Stimulated activated naive CD8-positive, alpha-beta T cell treated with anti-CD3 and anti-CD28 coated beads, Interleukin-15, amount 100 ng/mL, for 72 hours (primary cell): ENCODE measurements around the gene PLCH1.
"Not testable (repeated sequence)": the region's sequence is repeated elsewhere in the genome, so short reads cannot be mapped to it uniquely, and the experiment has no call there.

ENCODE experiments used
- ATAC-seq: fragments of 150-1000 bp; cut with Tn5 transposase; 2 replicates; pipeline ENCODE4 v1.10.0; 2021; ENCODE audit warnings: mild to moderate bottlenecking, moderate library complexity
- DNase-seq, 2 donors: peaks; one replicate each; pipeline ENCODE4 v3.0.0; 2021 to 2022
- H3K27ac Mint-ChIP-seq, 2 donors: one replicate each; pipeline ENCODE4 v1.8.0; 2022; ENCODE audit warnings: mild to moderate bottlenecking in 2 of 2, mixed read lengths in 2 of 2, moderate library complexity in 2 of 2
- H3K27me3 Mint-ChIP-seq: one replicate; pipeline ENCODE4 v1.8.0; 2022; ENCODE audit warnings: mixed read lengths
- H3K4me1 Mint-ChIP-seq: one replicate; pipeline ENCODE4 v1.8.0; 2022; ENCODE audit warnings: mild to moderate bottlenecking, mixed read lengths
- H3K4me3 Mint-ChIP-seq, 2 donors: one replicate each; pipeline ENCODE4 v1.8.0; 2022; ENCODE audit warnings: mild to moderate bottlenecking in 2 of 2, mixed read lengths in 2 of 2, moderate library complexity in 1 of 2
- H3K9me3 Mint-ChIP-seq, 2 donors: one replicate each; pipeline ENCODE4 v1.8.0; 2022; ENCODE audit warnings: mixed read lengths in 2 of 2

The PLCH1 gene

DNA sequence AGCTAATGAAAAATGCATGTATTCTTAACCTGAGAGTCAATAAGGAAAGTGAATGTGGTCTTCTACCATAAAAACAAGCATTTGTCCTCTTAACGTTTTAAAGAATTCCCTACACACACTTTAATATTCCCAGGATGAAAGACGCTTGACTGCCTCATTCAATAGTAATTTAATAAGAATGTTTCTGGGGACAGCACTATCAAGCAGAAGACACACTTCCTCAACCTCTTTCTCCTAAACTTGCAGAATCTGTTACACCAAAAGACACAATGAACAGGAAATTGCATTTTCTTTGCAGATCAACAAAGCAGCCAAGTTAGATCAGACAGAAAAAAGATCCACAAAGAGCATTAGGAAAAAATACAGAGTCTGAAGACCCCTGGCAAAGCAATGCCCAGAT is 97.7 kb downstream of the PLCH1 start:
- Mint-ChIP-seq H3K9me3 (no peaks in the 10 kb centered on the region), H3K4me1 (no peaks in the 10 kb centered on the region), H3K27me3 (no peaks in the 10 kb centered on the region), H3K4me3 (no peak overlapping the region), H3K27ac (no peak overlapping the region)
- DNase-seq (no peak), ATAC-seq (no peak)

DNA sequence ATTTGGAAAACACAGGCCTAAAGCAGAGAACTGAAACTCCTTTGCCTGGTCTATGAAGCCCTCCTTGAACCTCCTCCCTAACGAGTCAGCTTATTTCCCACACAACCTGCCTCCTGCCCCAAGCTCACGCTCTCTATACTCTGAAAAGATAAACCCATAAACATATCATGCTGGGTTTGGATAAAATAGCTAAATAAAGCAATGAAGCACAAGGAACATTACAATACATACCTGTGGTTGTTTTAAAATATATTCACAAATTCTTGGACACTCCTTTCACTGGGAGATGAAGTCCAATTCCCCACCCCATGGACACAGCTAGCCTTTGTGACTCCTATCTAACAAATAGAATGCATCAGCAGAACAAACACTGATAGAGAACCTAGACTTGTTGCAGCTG is 98.2 kb downstream of the PLCH1 start:
- no peaks in the 10 kb centered on the region for H3K27me3 Mint-ChIP-seq

DNA sequence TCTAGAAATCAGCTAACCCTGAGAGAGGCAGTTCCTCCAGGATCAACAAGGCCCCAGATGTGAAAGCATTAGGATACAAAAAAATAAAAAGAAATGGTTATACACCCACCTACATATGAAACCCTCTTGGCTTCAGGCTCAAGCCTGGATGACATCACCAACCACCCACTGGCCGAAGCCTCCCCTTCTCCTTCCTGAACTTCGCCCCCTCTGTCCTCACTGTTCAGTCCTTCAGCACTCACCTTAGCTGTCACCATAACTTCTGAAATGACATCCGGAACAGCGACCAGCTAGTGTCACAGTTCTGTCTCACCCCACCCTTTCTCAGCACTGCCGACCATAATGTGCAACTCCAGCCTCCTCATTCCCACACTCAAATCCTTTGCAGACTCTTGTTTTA is 98.7 kb downstream of the PLCH1 start:
- DNase-seq (no peak), ATAC-seq (no peak)
- Mint-ChIP-seq H3K27me3 (no peaks in the 10 kb centered on the region), H3K4me1 (no peaks in the 10 kb centered on the region), H3K4me3 (no peak overlapping the region), H3K9me3 (no peaks in the 10 kb centered on the region), H3K27ac (no peak overlapping the region)

More for the DNA sequence above, 98.2 kb downstream of the PLCH1 start:
- no peaks in the 10 kb centered on the region for H3K9me3 Mint-ChIP-seq
- H3K4me3 Mint-ChIP-seq = no peak overlapping the region
- H3K27ac Mint-ChIP-seq = no peak overlapping the region
- DNase-seq (no peak), ATAC-seq (no peak)
- no peaks in the 10 kb centered on the region for H3K4me1 Mint-ChIP-seq

DNA sequence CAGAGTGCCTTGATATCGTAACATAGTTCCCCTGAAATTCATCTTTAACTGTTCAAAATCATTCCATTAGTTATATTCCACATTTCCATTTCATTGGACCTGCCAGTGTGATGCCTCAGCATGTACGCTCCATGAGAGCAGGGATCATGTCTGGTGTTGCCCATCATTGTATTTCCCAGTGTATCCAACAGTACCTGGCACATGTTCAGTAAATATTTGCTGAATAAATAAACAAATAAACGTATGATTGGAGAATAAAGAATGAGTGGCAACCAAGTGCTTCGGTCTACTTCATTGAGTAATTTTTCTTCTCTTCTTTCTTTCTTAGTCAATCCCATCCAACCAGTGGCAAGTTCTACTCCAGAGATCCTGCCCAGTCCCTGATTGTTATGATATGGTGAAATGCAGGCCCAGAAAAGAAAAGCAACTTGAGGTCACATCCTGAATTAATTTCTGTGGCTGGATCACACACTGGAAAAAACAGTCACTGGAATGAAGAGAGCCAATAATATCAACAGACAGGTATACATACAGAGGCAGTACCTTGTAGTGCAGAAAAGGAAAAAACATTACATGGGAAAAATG is 101.2 kb downstream of the PLCH1 start:
- Mint-ChIP-seq H3K27me3 (no peaks in the 10 kb centered on the region), H3K4me1 (no peaks in the 10 kb centered on the region), H3K9me3 (no peaks in the 10 kb centered on the region), H3K27ac (no peak overlapping the region), H3K4me3 (no peak overlapping the region)
- no peak for ATAC-seq
- DNase-seq = no peak

DNA sequence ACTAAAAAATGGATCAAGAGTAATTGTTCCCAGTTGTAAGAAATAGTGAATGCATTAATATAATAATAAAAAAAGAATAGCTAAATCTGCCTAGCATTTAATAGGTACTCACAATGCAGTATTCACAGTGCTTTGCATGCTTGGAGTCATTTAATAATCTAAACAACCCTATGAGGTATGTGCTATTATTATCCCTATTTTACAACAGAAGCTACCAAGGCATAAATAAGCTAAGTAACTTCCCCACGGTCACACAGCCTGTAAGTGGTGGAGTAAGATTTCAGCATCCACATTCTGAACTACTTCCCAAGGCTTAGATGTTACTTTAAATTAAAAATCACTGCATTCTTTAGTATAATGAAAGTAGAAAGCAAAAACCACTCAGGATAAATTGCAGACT is 102.9 kb downstream of the PLCH1 start:
- Mint-ChIP-seq H3K27ac (no peak overlapping the region), H3K27me3 (no peaks in the 10 kb centered on the region), H3K4me1 (no peaks in the 10 kb centered on the region), H3K9me3 (no peaks in the 10 kb centered on the region), H3K4me3 (no peak overlapping the region)
- DNase-seq (no peak), ATAC-seq (no peak)

DNA sequence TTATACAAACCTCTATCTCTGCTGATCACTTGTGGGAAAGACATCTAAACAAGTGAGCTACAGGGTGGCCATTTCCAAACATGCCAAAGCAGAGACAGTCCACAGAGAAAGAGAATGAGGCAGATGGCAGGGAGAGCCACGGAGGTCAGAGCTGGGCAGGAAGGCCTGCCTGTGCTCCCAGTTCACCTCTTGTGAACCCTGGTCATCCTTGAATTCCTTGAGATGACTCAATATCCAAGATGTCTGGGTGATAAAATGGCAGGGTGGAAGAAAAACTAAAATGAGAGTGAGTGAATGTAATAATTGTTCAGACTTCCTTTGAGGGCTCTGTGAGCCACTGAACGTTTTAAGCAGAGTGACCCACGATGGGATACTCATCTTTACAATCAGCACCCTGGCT is 104.8 kb downstream of the PLCH1 start:
- no peak for DNase-seq
- no peaks in the 10 kb centered on the region for H3K9me3 Mint-ChIP-seq
- no peak for ATAC-seq
- H3K4me3 Mint-ChIP-seq = no peak overlapping the region
- H3K27me3 Mint-ChIP-seq = no peaks in the 10 kb centered on the region
- H3K4me1 Mint-ChIP-seq = no peaks in the 10 kb centered on the region
- no peak overlapping the region for H3K27ac Mint-ChIP-seq

DNA sequence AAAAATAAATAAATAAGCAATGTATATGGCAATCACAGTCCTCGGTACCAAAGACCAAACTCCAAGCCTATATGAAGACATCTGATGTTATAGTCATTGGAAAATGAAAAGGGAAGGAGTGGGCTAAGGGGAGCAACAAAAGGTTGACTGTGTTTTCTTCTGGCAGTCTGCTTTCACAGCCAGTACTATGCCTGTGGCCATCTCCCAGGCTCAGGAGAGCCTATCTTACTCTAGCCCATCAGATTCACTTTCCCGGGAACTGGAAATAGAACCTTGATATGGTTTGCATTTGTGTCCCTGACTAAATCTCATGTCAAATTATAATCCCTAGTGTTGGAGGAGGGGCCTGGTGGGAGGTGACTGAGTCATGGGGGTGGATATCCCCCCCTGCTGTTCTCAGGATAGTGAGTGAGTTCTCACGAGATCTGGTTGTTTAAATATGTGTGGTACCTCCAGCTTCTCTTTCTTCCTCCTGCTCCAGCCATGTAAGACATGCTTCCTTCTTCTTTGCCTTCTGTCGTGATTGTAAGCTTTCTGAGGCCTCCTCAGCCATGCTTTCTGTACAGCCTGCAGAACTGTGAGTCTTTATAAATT is 105.3 kb downstream of the PLCH1 start:
- H3K27me3 Mint-ChIP-seq = no peaks in the 10 kb centered on the region
- ATAC-seq (no peak), DNase-seq (no peak)
- H3K4me1 Mint-ChIP-seq = no peaks in the 10 kb centered on the region
- H3K27ac Mint-ChIP-seq = no peak overlapping the region
- H3K9me3 Mint-ChIP-seq = no peaks in the 10 kb centered on the region
- no peak overlapping the region for H3K4me3 Mint-ChIP-seq

DNA sequence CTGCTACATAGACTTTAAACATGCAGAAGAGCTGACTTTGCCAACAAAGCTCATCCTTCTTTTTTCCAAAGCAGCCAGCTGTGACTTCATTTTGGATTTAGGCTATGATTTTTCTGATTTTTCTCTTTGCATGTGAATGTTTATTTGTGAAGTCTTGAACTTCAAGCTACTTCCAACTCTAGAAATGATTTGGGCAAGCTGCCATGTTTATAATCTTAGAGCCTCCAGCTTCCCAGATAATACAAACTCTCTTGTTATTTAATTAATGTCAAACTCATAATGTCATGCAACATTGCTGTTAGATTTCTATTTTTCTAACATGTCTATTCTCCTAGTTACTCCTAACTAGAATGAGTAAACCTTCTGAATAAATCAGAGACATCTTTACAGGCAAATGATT is 106.4 kb downstream of the PLCH1 start:
- not testable (repeated sequence) for H3K27me3 Mint-ChIP-seq, DNase-seq, H3K9me3 Mint-ChIP-seq, H3K4me1 Mint-ChIP-seq, ATAC-seq, H3K27ac Mint-ChIP-seq, H3K4me3 Mint-ChIP-seq

DNA sequence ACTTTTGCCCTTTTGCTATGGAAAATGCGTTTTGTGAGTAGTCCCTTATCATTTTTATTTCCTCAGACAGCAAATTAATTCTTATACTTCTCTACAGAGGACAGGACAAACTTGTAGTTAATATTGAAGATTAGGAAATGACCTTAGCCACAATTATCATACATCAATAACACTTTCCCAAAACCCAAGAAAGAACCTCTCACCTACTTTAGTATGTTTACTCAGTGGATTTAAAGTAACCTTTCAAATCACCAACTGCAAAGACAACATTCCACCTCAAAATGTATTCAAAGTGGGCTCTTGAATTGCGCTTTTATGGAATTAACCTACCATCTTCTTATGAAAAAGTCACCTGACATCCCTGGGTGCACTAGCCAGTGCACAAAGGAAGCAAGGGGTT is 107.3 kb downstream of the PLCH1 start:
- Mint-ChIP-seq H3K27ac (no peak overlapping the region), H3K27me3 (no peaks in the 10 kb centered on the region), H3K9me3 (no peaks in the 10 kb centered on the region), H3K4me3 (no peak overlapping the region), H3K4me1 (no peaks in the 10 kb centered on the region)
- DNase-seq (no peak), ATAC-seq (no peak)

DNA sequence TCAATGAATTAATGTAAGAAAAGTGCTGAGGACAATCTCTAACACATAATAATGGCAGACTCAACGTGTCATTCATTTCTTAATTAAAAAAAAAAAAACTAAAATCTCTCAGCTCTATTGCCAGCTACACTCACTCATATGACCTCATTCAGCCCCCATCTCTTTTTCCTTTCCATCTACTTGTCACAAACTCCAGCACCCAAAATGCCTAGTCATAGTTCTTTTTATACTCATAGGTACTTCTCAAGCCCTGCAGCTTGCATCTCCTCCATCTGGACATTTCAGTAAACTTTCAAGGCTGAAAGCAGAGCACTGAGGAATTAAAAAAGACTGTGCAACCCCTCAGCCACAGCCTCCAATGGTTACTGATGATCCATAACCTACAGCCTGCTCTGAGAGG is 109.8 kb downstream of the PLCH1 start:
- H3K27ac Mint-ChIP-seq = no peak overlapping the region
- ATAC-seq (no peak), DNase-seq (no peak)
- no peaks in the 10 kb centered on the region for H3K9me3 Mint-ChIP-seq
- H3K4me3 Mint-ChIP-seq = no peak overlapping the region
- peaks cover 12% of the 10 kb centered on the region for H3K27me3 Mint-ChIP-seq
- no peaks in the 10 kb centered on the region for H3K4me1 Mint-ChIP-seq

DNA sequence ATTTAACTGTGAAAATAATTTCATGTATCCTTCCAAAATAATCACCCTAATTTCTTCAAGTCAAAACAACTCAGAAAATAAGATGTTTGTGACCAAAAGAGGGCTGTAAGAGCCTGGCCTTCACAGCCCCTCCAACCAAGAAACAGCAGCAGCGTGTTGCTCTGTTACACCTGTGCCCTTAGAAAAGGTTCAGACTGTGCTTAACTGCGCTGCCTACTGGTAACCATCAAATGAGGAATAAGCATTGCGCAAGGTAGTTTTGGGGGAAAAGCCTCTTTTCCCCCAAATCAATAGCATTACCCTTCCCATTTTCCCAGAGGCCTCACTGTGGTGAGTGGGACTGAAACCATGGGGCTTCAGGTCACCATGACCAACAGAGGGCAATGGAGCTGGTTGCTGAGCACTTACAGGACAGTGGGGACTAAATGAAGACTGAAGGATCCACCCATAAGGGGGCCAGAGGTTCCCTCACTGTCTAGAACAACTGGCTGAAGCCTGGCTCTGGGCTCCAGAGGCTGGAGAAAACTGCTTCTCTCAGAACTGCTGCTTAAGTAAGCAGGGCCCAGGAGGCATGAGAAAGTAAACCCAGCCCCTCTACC is 110.7 kb downstream of the PLCH1 start:
- Mint-ChIP-seq H3K4me3 (no peak overlapping the region), H3K9me3 (no peaks in the 10 kb centered on the region), H3K27me3 (peaks cover 12% of the 10 kb centered on the region), H3K4me1 (no peaks in the 10 kb centered on the region), H3K27ac (no peak overlapping the region)
- DNase-seq (no peak), ATAC-seq (no peak)

DNA sequence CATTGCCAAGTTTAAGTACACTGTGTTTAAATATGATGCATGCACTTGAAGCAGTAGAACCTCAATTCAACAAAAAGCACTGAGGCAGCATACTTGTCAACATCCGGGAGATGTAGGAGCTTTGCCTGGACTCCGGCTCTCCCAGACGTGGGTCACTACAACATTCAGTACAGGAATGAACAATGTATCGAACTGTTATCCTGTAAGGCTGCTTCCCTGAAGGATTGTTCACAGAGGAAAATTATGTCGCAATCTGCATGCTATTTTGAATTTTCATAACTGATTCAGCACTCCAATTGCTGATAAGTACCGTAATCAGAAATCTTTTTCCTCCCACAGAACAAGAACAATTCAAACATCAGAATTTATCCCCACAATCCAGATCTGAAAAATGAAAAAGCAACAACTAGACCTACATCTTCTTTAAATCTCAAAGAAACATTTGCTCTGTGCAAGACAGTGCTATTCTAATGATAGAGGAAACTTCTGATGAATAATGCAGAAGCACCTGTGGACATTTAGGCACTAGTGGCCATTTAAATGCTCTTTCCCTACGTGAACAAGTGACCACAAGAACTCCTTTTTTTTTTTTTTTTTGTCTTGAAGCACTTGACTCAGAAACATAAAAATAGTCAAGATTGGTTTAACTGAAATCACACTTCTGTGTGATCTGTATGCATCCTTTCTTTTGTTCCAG is 113.4 kb downstream of the PLCH1 start:
- H3K4me3 Mint-ChIP-seq = no peak overlapping the region
- DNase-seq = no peak
- H3K4me1 Mint-ChIP-seq = no peaks in the 10 kb centered on the region
- H3K9me3 Mint-ChIP-seq = no peaks in the 10 kb centered on the region
- no peak for ATAC-seq
- no peak overlapping the region for H3K27ac Mint-ChIP-seq
- H3K27me3 Mint-ChIP-seq = peaks cover 12% of the 10 kb centered on the region

DNA sequence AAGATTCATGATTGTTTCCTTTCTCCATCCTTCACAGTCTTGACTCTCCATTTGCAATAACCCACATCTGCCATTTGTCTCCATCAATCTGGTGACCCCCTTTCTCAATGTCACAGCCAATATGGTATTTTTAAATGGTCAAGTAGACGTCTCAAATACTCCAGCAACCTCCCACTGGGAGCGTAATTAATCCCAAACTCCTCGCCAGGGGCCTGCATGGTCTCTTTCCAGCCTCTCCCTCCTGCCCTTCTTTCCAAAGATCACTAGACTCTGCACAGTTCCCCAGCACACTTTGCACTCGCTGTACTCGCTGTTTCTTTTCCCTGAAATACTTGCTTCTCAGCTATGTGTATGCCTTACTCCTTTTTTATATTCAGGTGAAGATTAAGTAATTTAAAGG is 115.3 kb downstream of the PLCH1 start:
- DNase-seq (no peak), ATAC-seq (no peak)
- Mint-ChIP-seq H3K4me3 (no peak overlapping the region), H3K9me3 (peaks cover 0 to 3% of the 10 kb centered on the region in 2 donors), H3K4me1 (no peaks in the 10 kb centered on the region), H3K27ac (no peak overlapping the region), H3K27me3 (peaks cover 12% of the 10 kb centered on the region)

DNA sequence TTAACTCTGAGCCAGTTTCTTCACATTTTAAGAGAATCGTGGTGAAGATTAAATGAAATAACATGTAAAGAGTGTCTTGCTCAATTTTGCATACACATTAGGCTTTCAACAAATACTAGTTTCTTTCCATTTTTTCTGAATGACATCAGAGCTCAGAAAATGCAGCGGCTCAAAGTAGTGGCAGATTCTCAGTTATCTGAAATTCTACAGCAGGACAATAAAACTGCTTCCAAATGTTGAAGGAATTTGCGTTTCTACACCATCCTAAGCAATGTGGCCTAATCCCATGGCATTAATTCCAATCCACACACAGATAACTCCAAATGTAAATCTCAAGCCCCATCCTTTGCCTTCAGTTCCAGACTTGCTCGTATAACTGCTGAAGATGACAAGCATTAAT is 115.8 kb downstream of the PLCH1 start:
- Mint-ChIP-seq H3K9me3 (peaks cover 0 to 8% of the 10 kb centered on the region in 2 donors), H3K27ac (no peak overlapping the region), H3K4me1 (no peaks in the 10 kb centered on the region), H3K4me3 (no peak overlapping the region), H3K27me3 (peaks cover 12% of the 10 kb centered on the region)
- no peak for DNase-seq
- no peak for ATAC-seq

DNA sequence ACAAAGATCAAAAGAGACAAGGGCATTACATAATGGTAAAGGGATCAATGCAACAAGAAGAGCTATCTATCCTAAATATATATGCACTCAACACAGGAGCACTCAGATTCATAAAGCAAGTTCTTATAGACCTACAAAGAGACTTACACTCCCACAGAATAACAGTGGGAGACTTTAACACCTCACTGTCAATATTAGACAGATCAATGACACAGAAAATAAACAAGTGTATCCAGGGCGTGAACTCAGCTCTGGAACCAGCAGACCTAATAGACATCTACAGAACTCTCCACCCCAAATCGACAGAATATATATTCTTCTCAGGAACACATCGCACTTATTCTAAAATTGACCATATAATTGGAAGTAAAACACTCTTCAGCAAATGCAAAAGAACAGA is 122.2 kb downstream of the PLCH1 start:
- not testable (repeated sequence) for DNase-seq, H3K9me3 Mint-ChIP-seq, H3K4me3 Mint-ChIP-seq, ATAC-seq, H3K4me1 Mint-ChIP-seq, H3K27ac Mint-ChIP-seq, H3K27me3 Mint-ChIP-seq

DNA sequence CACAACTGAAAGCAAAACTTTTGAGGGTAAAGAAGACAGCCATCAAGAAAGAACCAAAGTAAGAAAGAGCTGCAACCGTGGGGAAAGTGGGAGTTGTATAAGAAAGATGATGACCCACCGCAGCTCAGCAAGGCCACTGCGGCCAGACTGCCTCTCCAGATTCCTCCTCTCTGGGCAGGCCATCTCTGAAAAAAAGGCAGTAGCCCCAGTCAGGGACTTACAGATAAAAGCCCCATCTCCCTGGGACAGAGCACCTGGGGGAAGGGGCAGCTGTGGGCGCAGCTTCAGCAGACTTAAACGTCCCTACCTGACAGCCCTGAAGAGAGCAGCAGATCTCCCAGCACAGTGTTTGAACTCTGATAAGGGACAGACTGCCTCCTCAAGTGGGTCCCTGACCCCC is 124.3 kb downstream of the PLCH1 start:
- H3K27me3 Mint-ChIP-seq, H3K27ac Mint-ChIP-seq, H3K9me3 Mint-ChIP-seq, H3K4me3 Mint-ChIP-seq, H3K4me1 Mint-ChIP-seq, DNase-seq, ATAC-seq: not testable (repeated sequence)
